22Rv1 (cell line): ENCODE data around the gene CRYBG1.

Source experiments
- CTCF ChIP-seq: fragments of 450-650 bp; IDR thresholded peaks from 2 replicates; pipeline ENCODE4 v1.5.1; 2017; ENCODE audit warnings: mild to moderate bottlenecking
- ZFX ChIP-seq: fragments of 450-650 bp; IDR thresholded peaks from 2 replicates; pipeline ENCODE4 v1.6.1; 2017; ENCODE audit warnings: antibody characterized with exemption, borderline replicate concordance

GRCh38 chr6:106462923-106463557 lies 102.5 kb downstream of the CRYBG1 start:
- TF ChIP-seq CTCF (no peak), ZFX (no peak)
